HG02623 (cell line): ENCODE results near the gene PTK7.

Experiments used
- ATAC-seq: cut with Tn5 transposase; IDR thresholded peaks from one replicate; pipeline ENCODE4 v1.9.1; 2021; ENCODE audit warnings: moderate library complexity; ENCODE audit not compliant: unreplicated experiment

The PTK7 gene

DNA sequence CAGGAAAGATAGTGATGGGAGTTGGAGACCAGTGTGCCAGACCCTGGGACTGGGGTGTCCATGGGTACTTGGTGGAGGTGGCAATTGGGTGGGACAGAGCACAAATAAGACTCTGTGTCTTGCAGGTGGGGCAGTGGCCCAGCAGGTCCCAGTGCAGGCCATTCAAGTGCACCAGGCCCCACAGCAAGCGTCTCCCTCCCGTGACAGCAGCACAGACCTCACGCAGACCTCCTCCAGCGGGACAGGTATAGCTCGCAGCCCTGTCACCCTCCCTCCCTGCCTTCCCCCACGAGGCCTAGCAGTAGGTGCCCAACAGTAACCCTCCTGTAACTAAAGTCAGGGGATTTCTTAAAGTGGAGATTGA is 100.3 kb downstream of the PTK7 start:
- no peak for ATAC-seq

DNA sequence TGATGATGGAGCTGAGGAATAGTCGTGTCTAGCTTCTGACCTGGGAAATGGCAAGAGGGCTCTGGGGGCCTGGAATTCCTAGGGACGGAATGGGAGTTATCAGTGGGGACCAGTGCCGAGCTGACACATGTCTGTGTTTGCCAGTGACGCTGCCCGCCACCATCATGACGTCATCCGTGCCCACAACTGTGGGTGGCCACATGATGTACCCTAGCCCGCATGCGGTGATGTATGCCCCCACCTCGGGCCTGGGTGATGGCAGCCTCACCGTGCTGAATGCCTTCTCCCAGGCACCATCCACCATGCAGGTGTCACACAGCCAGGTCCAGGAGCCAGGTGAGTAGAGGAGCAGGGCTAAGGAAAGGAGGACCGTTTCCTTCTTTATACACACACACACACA is 102.0 kb downstream of the PTK7 start:
- no peak for ATAC-seq

DNA sequence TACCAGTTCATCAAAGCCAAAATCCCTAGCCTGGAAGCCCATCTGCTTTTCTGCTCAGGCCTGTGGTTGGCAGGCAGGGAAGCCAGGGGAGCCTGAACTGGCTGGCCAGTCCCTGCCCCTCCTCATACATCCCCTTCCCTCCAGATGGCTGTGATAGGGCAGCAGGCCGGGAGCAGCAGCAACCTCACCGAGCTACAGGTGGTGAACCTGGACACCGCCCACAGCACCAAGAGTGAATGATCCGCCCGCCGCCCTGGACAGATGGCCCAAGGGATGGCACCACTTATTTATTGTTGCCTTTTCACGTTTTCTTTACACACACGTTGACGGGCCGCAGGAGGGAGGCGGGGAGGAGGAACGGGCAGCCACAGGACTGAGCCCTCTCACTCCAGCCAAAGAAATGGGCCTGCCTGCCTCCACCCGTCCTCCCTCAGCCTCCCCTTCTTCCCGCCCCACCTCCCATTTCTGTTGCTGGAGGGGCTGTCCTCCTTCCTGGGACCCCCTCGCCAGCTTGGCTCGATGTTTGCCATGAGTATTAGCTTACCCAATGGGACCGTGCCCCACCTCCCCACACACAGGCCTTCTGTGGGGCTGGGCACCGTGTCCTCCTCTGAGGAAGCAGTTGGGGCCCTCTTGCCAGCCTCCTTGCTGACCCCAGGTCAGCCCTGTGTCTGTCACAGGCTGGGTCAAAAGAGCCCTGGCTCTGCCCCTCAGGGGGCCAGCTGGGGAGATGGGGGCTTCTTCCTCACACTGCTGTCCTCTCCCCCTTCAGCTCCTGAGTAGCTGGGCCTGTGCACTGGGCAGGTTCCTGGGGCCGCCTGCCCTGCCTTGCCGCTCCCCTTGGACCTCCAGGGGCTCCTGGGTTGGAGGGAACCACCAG is 103.1 kb downstream of the PTK7 start:
- ATAC-seq: no peak

DNA sequence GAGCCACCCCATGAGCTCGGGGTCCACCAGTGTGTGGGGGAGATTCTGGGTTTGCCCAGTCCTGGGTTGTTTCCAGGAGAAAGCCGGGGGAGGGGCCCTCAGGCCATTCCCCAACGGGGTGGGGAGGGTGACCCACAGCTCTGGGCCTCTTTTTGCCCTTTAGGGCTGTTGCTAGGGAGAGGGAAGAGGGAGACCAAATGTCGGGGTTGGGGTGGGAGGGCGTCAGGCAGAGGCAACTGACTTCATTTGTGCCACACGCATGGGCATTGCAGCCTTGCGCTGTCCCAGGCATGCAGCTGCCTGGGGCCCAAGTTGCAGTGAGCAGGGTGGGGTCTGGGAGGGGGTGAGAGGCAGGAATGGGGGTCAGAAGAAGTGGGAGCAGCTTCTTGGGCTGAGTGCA is 103.9 kb downstream of the PTK7 start:
- no peak for ATAC-seq

DNA sequence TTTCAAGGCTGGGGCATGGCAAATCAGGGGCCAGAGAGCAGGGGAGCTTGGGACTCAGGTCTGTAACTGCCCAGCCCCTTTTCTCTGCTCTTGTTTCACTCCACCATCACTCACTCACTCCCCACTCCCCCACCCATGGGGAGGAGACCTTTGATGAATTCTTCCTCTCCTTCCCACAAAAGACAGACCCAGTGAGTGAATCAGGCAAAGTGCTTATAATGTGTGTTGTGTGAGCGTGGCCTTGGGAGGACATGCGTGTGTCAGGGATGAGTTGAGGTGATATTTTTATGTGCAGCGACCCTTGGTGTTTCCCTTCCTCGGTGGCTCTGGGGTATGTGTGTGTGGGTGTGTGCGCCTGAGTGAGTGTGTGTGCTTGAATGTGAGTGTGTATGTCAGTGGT is 104.9 kb downstream of the PTK7 start:
- no peak for ATAC-seq

DNA sequence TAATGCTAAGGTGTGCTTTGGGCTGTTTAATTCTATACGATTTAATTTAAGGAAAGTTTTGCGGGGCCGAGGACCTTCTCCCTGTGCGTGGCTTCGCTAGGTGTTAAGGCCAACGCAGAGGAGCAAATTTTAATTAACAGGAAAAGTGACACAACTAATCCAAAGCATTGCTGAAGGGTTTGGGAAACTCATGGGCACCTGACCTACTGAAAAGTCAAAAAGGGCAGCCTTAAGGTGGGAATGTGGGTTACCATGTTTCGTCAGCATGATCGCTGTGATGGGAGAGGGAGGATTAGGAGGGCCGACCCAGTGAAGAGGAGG is 105.5 kb downstream of the PTK7 start:
- no peak for ATAC-seq

DNA sequence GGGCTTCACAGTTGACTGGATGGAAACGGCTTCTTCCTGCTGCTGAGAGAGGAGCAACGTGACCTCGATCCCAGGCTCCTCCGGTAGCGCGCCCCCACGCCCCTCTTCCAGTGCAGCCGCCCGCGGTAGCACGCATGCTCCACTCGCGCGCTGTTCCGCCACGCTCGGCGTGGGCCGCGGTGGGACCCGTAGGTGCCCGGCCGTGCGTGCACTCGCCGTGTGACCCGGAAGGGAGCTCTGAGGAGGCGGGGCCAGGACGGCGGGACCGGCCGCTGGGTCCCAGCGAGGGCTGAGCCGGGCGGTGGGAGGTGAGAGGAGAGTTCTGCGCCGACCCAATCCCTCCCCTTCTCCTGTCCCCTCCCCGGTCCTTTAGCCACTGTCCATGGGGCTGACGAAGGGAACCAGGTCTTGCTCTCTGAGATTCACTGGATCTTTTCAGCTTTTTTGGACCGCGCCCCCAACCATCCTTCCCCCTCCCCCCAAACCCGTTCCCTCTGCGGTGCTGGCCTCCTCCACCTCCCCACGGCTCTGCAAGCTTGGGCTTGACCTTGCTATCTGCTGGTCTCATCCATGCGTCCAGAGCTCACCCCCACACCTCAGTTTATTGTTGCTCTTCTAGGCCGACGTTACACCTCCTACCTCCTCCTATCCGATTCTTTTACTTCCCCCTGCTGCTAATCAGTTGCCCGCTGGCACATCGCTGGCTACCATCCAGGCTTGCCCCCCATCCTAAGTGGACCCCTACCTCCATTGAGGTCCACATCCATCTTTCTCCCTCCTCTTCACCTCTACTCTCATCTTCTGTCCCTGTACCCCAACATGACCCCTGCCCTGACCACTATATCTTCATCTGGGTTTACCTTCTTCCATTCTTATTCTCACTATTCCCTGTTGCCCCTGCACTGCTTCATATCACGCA is 106.1 kb downstream of the PTK7 start, which contains the start of gene CUL9:
Gene CUL9, plus strand, starts transcription at position 255 of the 919 bp plus-strand sequence. CDS start 2,115 bp downstream, outside the sequence.
- ATAC-seq: peak; percentile 92

DNA sequence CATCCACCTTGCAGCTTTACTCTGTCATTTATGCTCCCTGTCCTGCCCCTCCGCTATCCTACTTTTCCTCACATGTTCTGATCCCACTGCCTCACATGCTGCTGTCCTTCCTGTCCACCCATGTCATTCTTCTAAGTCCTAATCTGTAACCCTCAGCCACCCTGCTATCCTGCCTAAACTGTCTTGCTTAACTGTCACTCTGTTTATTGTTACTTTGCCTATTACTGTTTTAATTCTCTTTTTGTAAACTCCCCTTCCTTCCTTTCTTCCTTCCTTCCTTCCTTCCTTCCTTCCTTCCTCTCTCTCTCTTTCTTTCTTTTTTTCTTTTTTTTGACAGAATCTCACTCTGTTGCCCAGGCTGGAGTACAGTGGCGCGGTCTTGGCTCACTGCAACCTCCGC is 107.3 kb downstream of the PTK7 start:
- no peak for ATAC-seq

DNA sequence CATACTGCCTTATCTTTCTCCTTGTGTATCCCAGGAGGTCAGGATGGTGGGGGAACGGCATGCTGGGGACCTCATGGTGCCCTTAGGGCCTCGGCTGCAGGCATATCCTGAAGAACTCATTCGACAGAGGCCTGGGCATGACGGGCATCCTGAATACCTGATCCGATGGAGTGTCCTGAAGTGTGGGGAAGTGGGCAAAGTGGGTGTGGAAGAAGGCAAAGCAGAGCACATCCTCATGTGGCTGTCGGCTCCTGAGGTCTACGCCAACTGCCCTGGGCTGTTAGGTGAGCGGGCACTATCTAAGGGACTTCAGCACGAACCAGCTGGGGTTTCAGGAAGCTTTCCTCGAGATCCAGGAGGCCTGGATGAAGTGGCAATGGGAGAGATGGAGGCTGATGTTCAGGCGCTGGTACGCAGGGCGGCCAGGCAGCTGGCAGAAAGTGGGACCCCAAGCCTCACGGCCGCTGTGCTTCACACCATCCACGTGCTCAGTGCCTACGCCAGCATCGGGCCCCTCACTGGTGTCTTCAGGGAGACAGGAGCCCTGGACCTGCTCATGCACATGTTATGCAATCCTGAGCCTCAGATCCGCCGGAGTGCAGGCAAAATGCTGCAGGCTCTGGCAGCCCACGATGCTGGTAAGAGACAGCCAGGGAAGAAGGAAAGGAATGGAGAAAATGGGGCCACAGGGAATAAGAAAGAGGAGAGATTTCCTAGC is 108.3 kb downstream of the PTK7 start:
- no peak for ATAC-seq

DNA sequence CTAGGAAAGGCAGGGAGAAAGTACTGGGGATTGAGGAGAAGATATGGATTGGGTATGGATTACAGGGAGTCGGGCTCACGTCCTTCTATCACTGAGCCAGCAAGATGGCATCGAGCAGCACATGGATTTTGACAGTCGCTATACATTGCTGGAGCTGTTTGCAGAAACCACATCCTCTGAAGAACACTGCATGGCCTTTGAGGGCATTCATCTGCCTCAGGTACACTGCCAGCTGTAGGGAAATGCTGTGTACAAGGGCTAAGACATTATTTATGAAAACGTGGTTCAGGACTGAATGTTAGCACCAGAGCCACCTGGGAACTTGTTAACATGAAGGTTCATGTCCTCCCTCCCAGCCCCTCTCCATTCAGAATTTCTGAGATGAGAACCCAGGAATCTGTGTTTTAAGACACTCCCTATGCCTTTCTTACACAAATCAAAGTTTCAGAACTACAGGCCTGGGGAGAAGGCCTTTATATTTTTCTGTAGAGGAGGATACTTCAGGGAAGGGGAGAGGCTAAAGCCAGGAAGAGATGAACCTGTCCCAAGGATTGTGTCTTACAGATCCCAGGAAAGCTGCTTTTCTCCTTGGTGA is 109.4 kb downstream of the PTK7 start:
- ATAC-seq: no peak

DNA sequence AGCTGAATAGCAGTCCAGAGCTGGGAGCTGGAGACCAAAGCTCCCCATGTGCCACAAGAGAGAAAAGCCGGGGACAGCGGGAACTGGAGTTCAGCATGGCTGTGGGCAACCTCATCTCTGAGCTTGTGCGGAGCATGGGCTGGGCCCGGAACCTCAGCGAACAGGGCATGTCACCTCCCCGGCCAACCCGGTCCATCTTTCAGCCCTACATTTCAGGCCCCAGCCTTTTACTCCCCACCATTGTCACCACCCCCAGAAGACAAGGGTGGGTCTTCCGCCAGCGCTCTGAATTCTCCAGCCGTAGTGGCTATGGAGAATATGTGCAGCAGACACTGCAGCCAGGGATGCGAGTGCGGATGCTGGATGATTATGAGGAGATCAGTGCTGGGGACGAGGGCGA is 109.9 kb downstream of the PTK7 start:
- ATAC-seq: no peak

DNA sequence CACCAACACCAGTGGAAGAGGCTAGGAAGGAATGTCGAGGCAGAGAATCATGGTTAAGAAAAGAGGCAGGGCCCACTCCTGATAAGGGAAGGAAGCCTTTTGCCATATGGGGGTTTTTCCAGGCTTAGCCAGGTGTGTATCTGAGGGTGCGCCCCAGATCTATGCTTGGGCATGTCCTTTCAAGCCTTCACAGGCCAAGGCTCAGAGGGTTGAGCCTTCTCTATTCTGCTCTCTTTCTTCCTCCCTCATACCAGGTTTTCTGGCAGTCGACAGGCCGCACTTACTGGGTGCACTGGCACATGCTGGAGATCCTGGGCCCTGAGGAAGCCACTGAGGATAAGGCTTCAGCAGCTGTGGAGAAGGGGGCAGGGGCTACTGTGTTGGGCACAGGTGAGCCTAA is 110.6 kb downstream of the PTK7 start:
- no peak for ATAC-seq

DNA sequence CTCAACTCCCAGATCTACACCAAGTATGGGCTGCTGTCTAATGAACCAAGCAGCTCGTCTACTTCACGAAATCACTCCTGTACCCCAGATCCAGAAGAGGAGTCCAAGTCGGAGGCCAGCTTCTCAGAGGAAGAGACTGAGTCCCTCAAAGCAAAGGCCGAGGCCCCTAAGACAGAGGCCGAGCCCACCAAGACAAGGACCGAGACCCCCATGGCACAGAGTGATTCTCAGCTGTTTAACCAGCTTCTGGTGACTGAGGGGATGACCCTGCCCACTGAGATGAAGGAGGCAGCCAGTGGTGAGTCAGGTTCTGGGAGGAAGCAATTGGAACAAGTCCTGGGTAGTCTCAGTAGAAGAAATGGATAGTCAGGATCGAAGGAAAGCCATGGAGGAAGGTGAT is 111.7 kb downstream of the PTK7 start:
- no peak for ATAC-seq

DNA sequence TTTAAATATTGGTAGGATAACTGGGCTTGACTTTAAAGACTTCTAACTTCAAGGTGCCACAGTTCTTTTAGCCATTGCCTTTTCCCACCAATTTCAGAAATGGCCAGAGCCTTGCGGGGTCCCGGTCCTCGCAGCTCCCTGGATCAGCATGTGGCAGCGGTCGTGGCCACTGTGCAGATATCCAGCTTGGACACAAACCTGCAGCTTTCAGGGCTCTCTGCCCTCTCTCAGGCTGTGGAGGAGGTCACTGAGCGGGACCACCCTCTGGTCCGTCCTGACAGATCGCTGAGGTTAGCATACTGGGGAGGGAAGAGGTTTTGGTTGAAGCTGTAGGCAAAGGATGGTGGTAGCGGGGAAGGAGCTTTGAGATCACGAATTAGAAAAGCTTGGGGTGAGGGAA is 112.3 kb downstream of the PTK7 start:
- ATAC-seq: no peak

DNA sequence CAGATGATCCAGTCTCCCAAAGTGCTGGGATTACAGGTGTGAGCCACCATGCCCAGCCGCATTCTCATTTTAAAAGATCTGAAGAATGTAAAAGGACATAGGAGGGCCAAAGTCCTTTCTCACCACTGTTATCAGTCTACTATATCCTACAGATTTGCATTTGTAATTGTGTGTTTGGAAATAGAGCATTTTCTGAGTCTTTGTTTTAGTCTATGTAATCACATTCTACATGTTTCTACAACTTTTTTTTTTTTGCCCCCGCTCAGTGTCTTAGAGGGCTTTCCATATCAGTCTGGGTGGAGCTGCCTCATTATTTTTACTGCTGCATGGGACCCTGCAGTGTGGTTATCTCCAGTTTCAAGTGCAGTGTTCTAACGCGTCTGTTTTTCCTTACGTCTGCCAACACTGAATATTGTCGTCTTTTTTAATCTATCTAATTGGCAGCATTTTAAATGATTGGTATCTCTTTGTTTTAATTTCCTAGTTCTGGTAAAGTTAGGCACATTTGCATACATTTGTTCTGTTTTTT is 113.7 kb downstream of the PTK7 start:
- no peak for ATAC-seq

DNA sequence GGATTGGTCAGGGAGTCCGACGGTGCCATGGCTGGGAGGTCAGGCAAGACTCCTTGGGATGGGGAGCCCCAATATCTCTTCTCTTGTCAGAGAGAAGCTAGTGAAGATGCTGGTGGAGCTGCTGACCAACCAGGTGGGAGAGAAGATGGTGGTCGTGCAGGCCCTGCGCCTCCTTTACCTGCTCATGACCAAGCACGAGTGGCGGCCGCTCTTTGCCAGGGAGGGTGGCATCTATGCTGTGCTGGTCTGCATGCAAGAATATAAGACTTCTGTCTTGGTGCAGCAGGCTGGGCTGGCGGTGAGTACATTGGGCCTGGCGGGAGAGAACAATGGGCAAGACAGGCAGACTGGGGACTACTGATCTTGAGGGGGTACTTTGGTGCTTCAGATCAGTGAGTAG is 116.8 kb downstream of the PTK7 start:
- ATAC-seq: no peak

DNA sequence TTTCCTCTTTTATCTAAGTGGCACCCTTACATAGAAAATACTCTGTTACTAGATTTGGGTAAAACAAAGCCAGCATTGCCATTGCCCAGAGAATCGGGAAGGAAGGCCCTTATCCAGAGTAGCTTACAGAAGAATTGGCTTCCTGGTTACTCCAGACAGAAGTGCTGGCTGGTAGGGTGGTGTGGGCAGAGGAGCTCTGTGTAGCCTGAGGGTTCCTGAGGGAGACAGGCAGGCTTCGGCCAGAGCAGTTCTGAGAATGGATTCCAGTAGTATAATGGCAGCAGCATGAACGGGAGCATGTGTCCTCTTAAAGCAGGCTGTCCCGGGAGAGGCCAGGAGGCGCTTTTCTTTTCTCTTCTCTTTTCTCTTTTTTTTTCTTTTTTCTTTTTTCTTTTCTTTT is 117.8 kb downstream of the PTK7 start:
- no peak for ATAC-seq

DNA sequence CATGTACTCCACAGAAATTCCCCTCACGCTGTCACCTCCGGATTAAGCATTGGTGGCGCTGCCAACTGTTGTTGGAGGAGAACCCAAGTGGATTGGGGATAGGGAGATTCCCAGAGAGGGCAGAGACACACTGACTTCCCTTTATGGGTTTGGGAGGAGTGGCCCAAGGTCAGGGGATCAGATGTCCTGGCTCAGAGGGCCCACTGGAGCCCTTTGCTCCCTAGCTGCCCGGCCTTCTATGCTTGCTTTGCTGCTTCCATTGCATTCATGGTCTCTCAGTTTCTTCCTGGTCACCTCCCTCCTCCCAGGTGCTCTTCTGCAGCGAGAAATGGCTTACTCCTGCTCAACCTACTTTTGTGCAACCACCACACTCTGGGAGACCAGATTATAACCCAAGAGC is 120.2 kb downstream of the PTK7 start:
- ATAC-seq: no peak

DNA sequence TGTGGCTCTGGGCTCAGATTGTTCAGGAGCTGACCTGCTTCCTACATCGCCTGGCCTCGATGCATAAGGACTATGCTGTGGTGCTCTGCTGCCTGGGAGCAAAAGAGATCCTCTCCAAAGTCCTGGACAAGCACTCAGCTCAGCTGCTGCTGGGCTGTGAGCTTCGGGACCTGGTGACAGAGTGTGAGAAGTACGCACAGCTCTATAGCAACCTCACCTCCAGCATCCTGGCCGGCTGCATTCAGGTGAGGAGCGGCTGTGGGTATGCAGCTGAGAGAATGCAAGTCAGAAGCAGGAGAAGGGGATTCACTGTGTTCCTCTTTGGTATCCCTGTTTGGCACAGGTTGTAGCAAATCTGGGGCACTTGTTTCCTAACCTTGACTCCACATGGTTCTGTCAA is 123.8 kb downstream of the PTK7 start:
- ATAC-seq: no peak

DNA sequence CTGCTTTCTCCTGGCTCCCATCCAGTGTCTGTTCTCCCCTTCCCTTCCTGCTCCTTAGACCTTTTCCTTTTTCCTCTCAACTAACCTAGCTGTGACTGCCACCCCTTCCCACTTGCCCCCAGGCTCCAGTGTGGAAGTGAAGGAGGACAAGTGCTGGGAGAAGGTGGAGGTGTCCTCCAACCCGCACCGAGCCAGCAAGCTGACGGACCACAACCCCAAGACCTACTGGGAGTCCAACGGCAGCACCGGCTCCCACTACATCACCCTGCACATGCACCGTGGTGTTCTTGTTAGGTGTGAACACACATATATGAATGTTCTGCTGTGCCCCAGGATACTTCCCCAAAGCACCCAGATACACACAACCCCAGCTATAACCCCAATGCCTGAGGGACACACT is 124.4 kb downstream of the PTK7 start:
- ATAC-seq: no peak

DNA sequence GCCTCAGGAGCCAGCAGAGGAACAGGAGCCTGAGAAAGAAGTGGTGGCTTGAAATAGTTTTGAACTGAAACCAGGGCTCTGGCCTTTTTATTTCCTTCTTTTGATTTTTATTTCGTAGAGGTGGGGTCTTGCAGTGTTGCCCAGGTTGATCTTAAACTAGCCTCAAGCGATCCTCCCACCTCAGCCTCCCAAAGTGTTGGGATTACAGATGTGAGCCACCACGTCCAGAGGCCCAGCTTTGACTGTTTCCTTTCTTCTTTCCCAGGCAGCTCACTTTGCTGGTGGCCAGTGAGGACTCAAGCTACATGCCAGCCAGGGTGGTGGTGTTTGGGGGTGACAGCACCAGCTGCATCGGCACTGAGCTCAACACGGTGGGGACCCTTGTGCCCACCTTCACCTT is 126.3 kb downstream of the PTK7 start:
- ATAC-seq: no peak
